ENCODE data around the gene FAM161B.
A peak's percentile ranks its signal among the peaks of the same experiment; 100 is the strongest.
"Not testable (repeated sequence)": the region's sequence is repeated elsewhere in the genome, so short reads cannot be mapped to it uniquely, and the experiment has no call there.

FAM161B gene

DNA sequence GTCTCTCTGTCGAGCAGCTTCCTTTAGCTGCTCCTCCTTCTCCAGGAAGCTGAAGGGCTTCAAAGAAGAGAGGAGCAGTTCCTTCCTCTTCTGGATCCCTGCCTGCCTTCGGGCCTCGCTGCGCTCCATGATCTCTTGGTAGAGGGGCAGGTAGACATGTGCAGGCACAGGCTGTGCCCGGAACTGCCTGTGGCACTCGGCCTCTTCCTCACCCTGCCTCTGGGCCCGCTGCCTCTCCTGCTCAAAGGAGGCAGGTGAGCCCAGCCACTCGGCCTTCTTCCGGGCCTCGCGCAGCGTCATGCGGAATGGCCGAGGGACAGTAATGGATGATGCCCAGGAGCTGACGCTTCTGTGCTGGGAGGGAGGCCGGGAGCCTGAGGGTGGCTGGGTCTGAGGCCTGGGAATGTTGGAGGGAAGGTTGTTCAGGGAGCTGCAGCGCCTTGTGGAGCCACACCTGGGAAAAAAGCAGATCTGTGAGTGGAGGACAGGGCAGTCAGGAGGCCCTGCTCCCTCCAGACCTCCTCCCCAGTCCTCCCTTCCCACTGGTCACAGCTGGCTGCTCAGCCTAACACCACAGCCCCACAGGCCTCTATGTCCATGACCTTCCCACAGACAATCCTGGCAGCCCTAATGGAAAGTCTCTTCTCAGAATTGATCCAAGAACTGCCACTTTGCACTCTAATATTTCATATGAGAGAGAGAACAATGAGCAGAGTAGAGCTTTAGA is 5.3 kb downstream of the FAM161B start:
- DNase-seq (ENCODE audit: low read depth in 3 of 3) = no peak

DNA sequence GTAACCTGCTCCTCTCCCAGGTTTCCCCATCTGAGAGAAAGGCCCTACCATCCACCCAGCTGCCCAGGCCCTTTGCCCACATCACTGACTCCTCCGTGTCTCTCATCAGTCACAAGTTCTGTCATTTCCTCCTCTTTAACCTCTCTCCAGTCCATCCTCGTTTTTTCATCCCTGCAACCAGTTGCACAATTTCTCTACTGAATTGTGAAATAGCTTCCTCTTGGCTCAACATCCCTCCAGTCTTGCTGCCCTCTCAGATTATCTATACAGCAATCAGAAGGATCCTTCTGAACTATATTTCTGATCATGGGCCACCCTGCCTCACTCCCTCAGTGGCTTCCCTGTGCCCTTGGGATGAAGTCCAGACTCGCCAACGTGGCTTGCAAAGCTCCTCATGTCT is 6.8 kb downstream of the FAM161B start:
- no peak for DNase-seq (ENCODE audit: low read depth in 3 of 3)

DNA sequence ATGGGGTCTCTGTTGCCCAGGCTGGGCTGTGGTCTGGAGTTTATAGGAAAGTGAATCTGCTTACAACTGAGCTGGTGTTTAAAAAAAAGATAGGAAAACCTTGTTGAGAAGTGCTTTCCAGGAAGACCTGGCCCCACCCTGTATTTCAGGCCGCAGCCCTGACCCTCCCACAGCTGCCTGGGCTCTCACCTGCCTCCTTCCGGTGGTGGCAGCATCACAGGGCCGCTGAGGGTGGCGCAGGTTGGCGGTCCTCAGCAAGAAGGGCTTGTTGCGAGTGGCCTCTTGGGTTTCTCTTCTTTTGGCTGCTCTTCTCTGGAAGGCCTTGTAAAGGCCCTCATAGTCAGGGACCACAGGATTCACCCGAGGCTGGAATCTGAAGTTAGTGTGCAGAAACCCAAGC is 7.7 kb downstream of the FAM161B start:
- no peak for DNase-seq (ENCODE audit: low read depth in 3 of 3)

DNA sequence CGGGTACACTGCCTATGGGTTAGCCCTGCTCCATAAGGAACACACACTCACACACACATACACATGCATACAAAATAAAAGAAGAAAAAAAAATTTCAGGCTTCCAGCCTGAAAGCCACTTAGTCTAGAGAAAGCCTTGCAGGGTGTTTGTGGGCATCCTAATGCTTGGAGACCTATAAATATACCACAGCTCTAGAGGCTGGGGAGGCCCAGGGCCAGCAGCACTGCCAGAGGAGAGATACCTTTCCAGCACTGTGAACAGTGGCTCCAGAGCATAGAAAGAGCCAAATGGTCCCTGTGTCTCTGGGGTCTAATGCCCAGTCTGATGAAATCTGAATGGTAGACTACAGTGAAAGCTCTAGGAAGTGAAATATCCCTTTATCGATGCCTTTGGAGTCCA is 12.9 kb downstream of the FAM161B start:
- no peak for DNase-seq (ENCODE audit: low read depth in 3 of 3)

DNA sequence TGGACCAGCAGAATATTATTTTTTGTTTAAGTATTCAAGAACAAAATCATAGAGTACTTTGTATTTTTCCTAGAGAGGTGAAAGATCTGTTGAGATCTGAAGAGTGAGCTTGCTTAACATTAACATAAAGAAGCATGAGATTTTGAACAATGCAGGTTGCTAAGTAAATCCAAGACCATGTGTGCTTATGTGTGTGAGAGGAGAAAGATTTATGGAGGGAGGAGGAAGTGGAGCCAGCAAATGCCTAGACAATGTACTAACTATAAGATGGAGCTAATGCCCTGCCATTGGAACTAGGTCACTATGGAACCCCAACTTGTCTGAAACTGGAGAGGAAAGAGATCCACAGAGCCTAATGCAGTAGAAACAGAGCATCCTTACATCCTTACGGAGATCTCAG is 13.3 kb downstream of the FAM161B start:
- no peak for DNase-seq (ENCODE audit: low read depth in 3 of 3)

DNA sequence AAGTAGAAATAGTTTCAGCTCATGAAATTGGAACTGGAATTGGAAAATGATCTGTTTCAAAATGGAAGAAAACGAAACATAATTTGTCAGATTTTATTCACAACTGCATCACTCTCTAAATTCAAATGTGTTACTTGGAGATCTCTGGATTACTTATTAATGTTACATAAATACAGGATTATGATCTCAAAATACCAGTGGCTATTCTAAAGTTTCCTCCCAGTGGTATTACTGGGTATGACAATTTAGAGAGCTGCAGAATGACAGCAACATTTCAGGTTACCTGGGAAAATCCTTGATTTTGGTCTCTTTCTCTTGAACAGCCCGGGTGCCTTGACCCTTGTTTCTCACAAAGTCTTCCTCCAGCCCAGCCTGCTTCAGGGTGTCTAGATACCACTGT is 14.2 kb downstream of the FAM161B start:
- no peak for DNase-seq (ENCODE audit: low read depth in 3 of 3)

DNA sequence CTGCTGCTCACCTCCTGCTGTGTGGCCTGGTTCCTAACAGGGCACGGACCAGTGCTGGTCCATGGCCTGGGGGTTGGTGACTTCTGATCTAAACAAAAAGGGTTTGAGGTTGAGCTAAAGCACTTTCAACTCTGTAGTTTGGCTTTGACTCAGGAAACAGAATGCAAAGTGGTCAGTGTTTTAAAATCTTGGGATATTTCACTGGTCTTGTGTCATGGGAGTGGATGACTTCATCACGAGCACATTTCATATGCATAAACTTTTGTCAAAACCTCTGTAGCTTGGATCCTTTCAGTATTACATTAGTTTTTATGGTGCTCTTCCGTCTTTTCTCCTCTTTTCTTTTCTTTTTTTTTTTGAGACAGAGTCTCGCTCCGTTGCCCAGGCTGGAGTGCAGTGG is 25.6 kb downstream of the FAM161B start:
- DNase-seq (ENCODE audit: low read depth in 3 of 3) = no peak

DNA sequence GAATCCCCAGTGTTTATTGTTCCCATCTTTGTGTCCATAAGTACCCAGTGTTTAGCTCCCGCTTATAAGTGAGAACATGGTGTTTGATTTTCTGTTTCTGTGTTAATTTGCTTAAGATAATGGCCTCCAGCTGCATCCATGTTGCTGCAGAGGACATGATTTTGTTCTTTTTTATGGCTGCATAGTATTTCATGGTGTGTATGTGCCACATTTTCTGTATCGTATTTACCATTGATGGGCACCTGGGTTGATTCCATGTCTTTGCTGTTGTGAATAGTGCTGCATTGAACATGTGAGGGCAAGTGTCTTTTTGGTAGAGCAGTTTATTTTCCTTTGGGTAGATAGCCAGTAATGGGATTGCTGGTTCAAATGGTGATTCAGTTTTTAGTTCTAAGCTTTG is 30.4 kb downstream of the FAM161B start:
- not testable (repeated sequence) for DNase-seq (ENCODE audit: low read depth in 3 of 3)

DNA sequence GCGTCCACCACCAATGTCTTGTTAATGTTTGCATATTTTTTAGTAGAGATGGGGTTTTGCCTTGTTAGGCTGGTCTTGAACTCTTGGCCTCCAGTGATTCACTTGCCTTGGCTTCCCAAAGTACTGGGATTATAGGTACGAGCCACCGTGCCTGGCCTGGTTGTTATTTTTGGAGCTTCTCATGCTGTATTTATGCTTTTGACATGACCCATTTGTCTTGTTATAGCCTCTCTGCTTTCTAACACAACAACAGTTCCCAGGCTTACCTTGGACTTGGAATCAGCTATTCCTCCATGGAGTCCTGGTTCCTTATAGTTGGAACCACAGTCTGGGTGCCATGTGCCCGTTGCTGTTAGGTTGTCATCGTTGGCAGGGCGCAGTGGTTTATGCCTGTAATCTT is 33.6 kb downstream of the FAM161B start:
- DNase-seq (ENCODE audit: low read depth in 3 of 3) = no peak

DNA sequence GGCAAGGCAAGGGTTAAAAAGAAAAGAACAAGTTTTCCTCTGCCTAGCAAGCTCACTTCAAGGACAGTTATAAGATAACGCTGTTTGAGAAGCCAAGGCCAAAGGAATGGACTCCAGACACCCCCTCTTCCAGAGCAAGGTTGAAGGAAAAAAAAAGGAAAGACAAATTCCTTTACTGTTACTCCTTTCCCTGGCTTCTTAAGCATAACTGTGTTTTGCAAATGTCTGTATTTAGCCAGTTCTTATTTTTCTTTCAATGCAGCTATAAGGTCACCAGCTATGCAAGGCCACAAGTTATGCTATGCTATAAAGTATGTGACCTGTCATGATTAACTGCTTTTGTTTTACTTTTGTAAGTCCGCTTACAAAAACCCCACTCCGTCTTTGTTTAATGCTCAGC is 36.6 kb downstream of the FAM161B start:
- DNase-seq (ENCODE audit: low read depth in 3 of 3) = no peak

DNA sequence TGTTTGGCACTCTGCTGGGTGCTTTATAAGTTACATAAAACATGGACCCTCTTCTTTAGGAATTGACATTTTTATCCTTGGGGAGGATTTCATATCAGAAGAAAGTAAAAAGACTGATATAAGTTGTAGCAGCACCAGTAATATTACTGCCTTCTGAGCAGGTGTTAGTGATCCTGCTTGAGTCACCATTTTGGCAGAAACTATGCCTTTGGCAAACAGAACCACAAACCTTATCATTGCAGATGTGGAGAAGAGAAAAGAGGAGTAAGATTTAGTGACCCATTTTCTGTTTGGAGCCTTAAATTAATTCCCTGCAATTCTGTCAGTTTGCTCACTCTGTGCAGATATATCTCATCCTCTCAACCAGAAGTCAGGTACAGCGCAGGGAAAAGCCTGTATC is 40.2 kb downstream of the FAM161B start:
- no peak for DNase-seq (ENCODE audit: low read depth in 3 of 3)

DNA sequence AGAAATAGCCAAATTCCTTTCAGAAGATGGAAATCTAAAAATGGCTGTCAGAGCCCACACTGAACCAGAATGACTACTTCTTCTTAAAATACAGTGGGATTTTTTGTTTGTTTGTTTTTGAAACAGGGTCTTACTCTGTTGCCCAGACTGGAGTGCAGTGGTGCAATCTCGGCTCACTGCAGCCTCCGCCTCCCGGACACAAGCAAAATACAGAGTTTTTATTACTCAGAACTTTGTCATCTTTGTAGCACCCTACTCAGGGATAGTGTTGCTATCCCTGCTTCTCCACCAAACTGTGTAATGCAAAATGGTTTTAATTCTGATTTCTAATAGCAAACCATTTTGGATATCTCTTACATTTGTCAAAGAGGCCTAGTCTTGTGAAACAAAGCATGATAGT is 46.9 kb downstream of the FAM161B start:
- no peak for DNase-seq (ENCODE audit: low read depth in 3 of 3)

DNA sequence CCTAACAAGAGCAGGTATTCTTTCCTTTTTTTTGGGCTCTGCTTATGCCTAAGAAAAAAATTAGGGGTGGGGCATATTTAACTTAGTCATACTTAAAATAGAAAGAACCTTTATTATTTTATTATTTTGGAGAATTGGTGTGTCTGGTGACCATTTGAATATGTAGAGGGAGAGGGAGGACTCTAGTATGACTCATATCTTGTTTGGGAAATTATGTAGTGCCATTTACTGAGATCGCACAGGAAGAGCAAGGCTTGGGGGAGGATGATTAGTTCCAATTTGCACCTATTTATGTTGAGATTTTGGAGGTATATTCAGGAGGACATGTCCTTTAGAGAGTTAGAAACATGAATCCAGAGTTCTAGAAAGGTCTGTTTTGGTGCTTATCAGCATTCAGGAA is 53.4 kb downstream of the FAM161B start:
- DNase-seq (ENCODE audit: low read depth in 3 of 3) = no peak

DNA sequence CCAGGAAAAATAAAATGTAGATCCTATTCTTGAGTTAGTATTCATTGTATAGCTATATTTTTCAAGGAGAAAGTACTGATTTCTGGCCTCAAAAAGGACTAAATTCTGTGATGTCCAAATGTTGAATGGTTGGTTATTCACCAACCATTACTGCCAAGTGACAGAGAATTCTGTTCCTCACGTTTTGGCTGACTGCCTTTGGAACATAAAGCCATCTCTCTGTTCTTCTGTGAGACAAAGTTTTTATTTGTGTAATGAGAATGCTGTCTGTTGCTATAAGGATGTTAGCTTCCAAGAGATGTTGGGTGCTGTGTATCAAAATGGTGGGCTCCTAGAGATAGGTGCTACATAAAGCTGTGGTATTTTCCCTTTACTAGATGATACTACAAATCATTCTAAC is 54.0 kb downstream of the FAM161B start:
- no peak for DNase-seq (ENCODE audit: low read depth in 3 of 3)

DNA sequence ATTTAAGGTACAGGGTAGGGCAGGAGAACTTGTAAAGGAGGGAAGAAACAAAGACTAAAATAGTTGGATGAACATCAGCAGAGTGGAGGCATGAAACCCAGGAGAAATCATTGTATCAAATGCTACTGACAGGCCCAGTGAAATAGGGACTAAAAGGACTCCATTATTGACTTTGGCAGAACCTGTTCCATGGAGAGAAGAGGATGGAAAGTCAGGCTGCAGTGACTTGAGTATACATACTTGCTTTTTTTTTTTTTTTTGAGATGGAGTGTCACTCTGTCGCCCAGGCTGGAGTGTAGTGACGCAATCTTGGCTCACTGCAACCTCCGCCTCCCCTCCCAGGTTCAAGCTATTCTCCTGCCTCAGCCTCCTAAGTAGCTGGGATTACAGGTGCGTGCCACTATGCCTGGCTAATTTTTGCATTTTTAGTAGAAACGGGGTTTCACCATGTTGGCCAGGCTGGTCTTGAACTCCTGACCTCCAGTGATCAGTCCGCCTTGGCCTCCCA is 55.7 kb downstream of the FAM161B start:
- not testable (repeated sequence) for DNase-seq (ENCODE audit: low read depth in 3 of 3)

DNA sequence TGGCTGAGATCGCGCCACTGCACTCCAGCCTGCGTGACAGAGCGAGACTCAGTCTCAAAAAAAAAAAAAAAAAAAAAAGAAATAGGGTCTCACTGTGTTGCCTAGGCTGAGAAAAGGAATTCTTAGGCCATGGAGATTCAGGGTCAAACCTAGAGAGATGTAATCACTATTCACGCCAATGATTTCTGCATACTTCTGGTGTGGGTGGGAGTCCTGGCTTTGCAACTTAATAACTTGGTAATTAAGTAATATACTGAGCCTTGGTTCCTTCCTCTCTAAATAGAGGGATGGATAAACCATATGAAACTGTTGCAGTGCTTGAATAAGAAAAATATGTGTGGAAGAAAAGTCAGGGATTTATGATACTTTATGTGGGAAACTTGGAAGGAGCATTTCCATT is 60.5 kb downstream of the FAM161B start:
- DNase-seq (ENCODE audit: low read depth in 3 of 3) = no peak

DNA sequence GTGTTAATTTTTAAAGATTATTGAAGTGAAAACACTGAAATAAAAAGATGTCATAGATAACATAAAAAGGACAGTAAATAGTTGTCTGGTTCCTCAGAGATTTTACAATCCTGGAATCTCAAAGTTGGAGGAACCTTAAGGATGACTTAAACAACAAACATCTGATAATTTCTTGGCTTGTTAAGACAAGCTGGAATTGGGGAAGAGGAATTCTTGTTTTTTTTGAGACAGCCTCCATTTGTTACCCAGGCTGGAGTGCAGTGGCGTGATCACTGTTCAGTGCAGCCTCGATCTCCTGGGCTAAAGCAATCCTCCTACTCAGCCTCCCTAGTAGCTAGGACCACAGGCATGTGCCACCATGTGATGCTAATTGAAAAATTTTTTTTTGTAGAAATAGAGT is 60.9 kb downstream of the FAM161B start:
- no peak for DNase-seq (ENCODE audit: low read depth in 3 of 3)

DNA sequence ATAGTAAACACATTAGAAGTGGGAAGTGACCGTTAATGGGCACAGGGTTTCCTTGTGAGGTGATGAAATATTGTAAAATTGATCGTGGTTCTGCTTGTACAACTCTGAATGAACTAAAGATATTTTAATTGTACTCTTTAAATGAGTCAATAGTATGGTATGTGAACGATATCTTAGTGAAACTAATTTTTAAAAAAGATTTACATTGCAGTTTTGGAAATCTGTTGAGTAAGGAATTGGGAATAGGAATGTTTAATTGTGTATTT is 61.5 kb downstream of the FAM161B start:
- DNase-seq (ENCODE audit: low read depth in 3 of 3) = no peak

DNA sequence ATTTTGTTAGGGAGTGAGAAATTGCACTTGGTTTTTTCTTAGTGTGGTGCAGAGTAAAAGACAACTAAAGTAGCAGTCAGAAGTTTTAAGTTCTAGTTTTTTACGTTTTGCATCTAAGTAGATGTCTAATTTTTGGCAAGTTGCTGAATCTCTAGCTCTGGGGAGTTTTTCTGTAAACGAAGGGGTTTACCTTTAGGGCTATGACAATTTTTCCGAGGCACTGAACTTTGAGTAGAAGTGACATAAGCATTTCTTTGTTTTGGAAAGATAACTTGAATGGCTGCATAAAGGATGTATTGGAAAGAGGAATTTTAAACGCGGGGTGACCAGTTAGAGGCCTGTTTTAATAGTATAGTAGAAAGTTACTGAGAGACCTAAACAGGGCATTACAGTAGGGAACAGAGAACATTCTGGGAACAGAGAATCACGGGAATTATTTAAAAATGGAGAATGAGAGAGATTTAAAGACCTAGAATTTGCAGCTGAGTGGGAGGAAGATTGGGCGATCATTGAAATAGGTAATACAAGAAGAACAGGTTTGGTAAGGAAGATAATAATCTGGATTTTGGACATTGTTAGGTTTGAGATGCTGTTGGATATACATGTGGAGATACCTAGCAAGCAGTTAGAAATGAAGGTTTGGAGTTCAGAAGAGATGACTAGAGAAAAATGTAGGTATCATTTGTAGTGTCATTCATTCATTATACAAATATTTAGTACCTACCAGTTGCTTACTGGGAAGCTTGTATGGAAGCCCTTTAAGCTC is 62.0 kb downstream of the FAM161B start:
- no peak for DNase-seq (ENCODE audit: low read depth in 3 of 3)

DNA sequence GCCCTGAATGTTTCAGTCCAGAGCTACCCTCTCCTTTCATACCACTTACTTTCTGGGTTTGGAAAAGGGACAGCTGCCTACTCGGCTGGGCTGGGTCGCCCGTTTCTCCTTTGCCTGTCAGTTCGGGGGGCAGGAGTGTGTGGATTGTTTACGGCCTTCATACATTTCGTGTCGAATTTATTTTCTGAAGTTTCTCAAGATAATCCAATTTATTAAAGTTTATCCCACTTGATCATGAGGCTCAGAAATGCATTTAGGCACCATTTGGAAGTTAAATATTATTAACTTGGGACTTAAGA is 62.6 kb downstream of the FAM161B start:
- no peak for DNase-seq (ENCODE audit: low read depth in 3 of 3)

DNA sequence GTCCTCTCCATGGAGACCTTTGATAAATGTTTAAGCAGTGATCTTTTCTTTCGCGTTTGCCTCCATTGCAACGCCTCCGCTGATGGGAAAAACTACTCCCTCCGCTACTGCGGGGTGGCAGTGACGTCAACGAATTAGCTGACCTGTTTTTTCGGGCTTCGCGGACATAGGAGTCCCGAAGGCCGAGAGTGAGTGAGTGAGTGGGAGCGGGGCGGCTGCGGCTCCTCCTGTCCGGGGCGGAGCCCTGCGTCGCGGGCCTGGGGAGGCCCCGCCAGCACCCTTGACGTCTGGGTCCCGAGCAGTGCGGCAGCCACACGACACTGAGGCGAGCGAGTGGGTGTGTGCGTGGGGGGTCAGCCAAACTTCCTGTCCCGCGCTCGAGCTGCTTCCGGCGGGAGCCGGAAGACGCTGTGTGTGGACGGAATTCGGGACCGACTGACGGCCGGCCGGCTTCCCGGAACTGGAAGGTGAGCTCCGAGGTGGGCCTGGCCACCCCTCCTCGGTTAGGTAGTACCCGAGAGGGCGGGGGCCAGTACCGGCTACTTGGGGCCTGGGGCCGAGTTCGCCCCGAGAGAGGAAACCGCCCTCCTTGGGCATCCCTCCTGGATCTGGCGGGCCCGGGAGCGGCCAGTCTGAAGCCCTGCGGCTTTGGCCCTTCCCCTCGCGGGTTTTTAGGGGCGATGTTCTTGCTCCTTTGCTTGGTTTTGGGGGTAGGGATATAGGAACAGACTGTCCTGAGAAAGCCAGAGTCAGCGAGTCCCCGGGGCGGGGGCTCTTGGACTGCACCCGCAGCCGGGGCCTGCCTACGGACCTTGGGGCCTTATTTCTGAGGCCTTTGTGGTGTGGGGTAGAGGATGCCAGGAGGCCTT is 63.2 kb downstream of the FAM161B start, which contains the start of gene ZNF410:
ZNF410 (plus strand) TSS at position 411 of the 869 bp plus-strand sequence. CDS start 5,317 bp downstream, outside the sequence.
- peak; percentile 88 to 92 (median 90) for DNase-seq (ENCODE audit: low read depth in 3 of 3)

DNA sequence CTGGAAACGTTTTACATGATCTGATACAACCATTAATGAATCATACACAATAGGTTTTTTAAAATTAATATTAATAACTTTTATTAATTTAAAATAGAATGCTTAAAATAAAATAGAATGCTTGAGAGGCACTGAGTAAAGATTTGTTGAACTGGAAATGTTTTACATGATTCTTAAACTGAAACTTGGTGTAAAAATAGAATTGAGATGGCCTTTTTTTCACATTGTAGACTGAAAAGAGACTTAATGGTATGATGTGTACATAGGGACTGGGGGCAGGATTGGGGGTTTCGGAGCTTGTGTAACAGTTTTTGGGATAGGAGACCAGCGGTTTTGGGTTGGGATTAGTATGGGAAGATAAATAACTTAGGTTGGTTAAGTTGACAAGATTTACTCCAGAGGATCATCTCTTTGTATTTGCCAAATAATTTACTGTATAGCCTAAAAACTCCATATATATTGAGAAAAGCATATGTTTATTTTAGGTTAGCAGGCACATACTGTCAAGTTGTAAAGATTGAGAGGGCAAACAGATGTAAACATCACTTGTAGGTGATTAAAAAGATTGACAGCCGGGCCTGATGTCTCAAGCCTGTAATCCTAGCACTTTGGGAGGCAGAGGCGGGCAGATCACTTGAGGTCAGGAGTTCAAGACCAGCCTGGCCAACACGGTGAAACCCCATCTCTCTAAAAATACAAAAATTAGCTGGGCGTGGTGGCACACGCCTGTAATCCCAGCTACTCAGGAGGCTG is 65.3 kb downstream of the FAM161B start:
- no peak for DNase-seq (ENCODE audit: low read depth in 3 of 3)

Data from stimulated activated CD4-positive, alpha-beta T cell treated with anti-CD3 and anti-CD28 coated beads, TNF-alpha, amount 100 ng/mL, for 48 hours (primary cell).